CD4-positive, alpha-beta T cell treated with Interleukin-6 for 4 hours (primary cell): Measurements from ENCODE around the gene SLC4A3.

Experiments
- DNase-seq: peaks from one replicate; pipeline ENCODE4 v3.0.0-alpha.2; 2020; ENCODE audit warnings: mixed read lengths

The SLC4A3 gene

GRCh38 chr2:219614076-219614860, 13.2 kb upstream of the SLC4A3 start:
- no peak for DNase-seq

GRCh38 chr2:219615036-219615435, 12.4 kb upstream of the SLC4A3 start:
- DNase-seq, result no peak

GRCh38 chr2:219615894-219616293, 11.5 kb upstream of the SLC4A3 start:
- no peak for DNase-seq

GRCh38 chr2:219616550-219616949, 10.9 kb upstream of the SLC4A3 start:
- no peak for DNase-seq

- no peak for DNase-seq
Measured at GRCh38 chr2:219618733-219619122, 8.7 kb upstream of the SLC4A3 start.

- DNase-seq, result no peak
Measured at GRCh38 chr2:219619235-219619634, 8.2 kb upstream of the SLC4A3 start.

GRCh38 chr2:219620546-219620945, 6.9 kb upstream of the SLC4A3 start:
- no peak for DNase-seq

- no peak for DNase-seq
Measured at GRCh38 chr2:219621935-219622334, 5.5 kb upstream of the SLC4A3 start.

GRCh38 chr2:219622472-219622871, 5.0 kb upstream of the SLC4A3 start:
- DNase-seq, result no peak

- DNase-seq, result no peak
Measured at GRCh38 chr2:219624565-219624964, 2.9 kb upstream of the SLC4A3 start.

GRCh38 chr2:219625179-219625578, 2.3 kb upstream of the SLC4A3 start:
- no peak for DNase-seq

- DNase-seq, result no peak
Measured at GRCh38 chr2:219626540-219626939, 890 bp upstream of the SLC4A3 start.

GRCh38 chr2:219628235-219628985, 980 bp downstream of the SLC4A3 start:
- DNase-seq, result no peak

- DNase-seq, result no peak
Measured at GRCh38 chr2:219628986-219629901, 1.8 kb downstream of the SLC4A3 start.

- DNase-seq, result no peak
Measured at GRCh38 chr2:219629976-219630695, 2.7 kb downstream of the SLC4A3 start.

- DNase-seq, result no peak
Measured at GRCh38 chr2:219630770-219631405, 3.5 kb downstream of the SLC4A3 start.

GRCh38 chr2:219631406-219631891, 4.0 kb downstream of the SLC4A3 start:
- DNase-seq, result no peak

- no peak for DNase-seq
Measured at GRCh38 chr2:219631904-219632759, 4.7 kb downstream of the SLC4A3 start.

- no peak for DNase-seq
Measured at GRCh38 chr2:219632760-219633105, 5.3 kb downstream of the SLC4A3 start.

- DNase-seq, result no peak
Measured at GRCh38 chr2:219633276-219634065, 6.0 kb downstream of the SLC4A3 start.
